Upper lobe of right lung (tissue), 1 donor: Measurements from ENCODE around the gene C12orf75. TPM values are rescaled to one million over a fixed set of nuclear protein-coding genes. Genes with fewer than 3 reads are reported as not detected.

Source experiments
- ATAC-seq: fragments of 200-7000 bp; cut with Tn5 transposase; one replicate; pipeline ENCODE4 v1.9.1; 2020; ENCODE audit warnings: mild to moderate bottlenecking, moderate library complexity
- DNase-seq: peaks from one replicate; pipeline ENCODE4 v3.0.0-alpha.2; 2020
- H3K27ac ChIP-seq: fragments of 200-600 bp; one replicate; pipeline ENCODE4 v1.8.0; 2022
- H3K27me3 ChIP-seq: fragments of 200-600 bp; one replicate; pipeline ENCODE4 v1.8.0; 2022; ENCODE audit warnings: mild to moderate bottlenecking
- H3K36me3 ChIP-seq: fragments of 200-600 bp; one replicate; pipeline ENCODE4 v1.8.0; 2022
- H3K4me1 ChIP-seq: fragments of 200-600 bp; one replicate; pipeline ENCODE4 v1.8.0; 2022
- H3K4me3 ChIP-seq: fragments of 200-600 bp; one replicate; pipeline ENCODE4 v1.8.0; 2022; ENCODE audit warnings: mild to moderate bottlenecking
- H3K9me3 ChIP-seq: fragments of 200-600 bp; one replicate; pipeline ENCODE4 v1.8.0; 2022
- intact Hi-C: fragments of 100-400 bp; cut with DNase I; formaldehyde crosslinking; loops from one replicate; pipeline ENCODE4 v1.11.0; 2022
- total RNA-seq: library from RNA; stranded (reverse); fragmentation: NEBNext Ultra II Directional; extraction: Animal tissue kit (Norgen Biotek cat#: 25700); gene quantifications from one replicate; pipeline ENCODE4 v1.2.1, GENCODE V29; 2021
- TF ChIP-seq, protein P1 (sequence below): fragments of 200-600 bp; IDR thresholded peaks from one replicate; pipeline ENCODE4 v1.8.0; 2022; ENCODE audit warnings: antibody characterized with exemption
- donor health status: DM: no; HTN: yes; CAD: no; lungs with severe emphysema.

The C12orf75 gene
- total RNA-seq, 1 donor from 2014 or later = 5.9 TPM

DNA sequence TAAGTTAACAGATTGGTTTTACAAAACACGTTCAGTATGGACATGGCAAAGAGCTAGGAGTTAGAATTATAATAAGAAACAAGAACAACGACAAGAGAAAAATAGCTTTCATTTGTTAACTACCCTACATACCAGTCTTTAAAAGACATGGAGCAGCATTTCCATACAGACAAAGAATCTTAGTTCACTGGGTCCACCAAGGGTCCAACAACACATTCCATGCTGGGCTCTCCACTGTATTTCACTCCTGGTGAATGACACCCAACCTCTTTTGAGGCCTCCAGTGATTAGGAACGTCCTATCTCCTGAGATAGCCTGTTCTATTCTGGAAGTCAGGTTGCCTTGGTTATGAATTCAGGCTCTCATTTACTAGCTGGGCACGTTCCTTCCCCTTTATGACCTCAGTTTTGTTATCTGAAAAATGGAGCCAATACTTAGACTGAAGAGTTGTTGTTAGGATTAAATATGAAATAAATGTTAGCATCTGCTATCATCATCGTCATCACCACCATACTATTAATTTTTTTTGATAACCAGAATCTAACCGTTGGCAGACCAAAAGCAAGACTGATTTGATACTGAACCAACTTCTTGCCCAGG is 37.7 kb downstream of the C12orf75 start:
- H3K36me3 ChIP-seq = no peaks in the 10 kb centered on the region
- intact Hi-C loops = no loop called here
- ATAC-seq (no peak), DNase-seq (no peak)
- H3K4me3 ChIP-seq = no peak overlapping the region
- no peak overlapping the region for H3K27ac ChIP-seq
- no peaks in the 10 kb centered on the region for H3K27me3 ChIP-seq
- H3K4me1 ChIP-seq = no peaks in the 10 kb centered on the region
- H3K9me3 ChIP-seq = no peaks in the 10 kb centered on the region
- TF ChIP-seq, protein P1, sequence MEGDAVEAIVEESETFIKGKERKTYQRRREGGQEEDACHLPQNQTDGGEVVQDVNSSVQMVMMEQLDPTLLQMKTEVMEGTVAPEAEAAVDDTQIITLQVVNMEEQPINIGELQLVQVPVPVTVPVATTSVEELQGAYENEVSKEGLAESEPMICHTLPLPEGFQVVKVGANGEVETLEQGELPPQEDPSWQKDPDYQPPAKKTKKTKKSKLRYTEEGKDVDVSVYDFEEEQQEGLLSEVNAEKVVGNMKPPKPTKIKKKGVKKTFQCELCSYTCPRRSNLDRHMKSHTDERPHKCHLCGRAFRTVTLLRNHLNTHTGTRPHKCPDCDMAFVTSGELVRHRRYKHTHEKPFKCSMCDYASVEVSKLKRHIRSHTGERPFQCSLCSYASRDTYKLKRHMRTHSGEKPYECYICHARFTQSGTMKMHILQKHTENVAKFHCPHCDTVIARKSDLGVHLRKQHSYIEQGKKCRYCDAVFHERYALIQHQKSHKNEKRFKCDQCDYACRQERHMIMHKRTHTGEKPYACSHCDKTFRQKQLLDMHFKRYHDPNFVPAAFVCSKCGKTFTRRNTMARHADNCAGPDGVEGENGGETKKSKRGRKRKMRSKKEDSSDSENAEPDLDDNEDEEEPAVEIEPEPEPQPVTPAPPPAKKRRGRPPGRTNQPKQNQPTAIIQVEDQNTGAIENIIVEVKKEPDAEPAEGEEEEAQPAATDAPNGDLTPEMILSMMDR = no peak

DNA sequence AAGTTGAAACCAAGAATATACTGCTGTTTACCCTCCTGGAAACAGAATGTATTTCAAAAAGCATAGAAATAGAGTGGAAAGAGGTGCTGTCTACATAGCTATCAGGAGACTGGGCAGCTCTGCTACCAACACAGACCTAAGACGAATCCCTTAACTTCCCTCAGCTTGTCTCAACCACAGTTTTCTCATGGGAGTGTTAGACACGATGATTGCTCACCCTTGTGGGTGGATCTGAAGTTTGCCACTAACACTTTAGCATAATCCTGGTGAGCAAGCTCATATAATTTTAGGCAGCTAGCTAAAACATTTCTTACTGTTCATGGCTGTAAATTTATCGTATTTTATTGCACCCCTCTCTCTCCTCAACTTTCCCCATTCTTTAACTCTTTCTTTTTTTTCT is 38.5 kb downstream of the C12orf75 start:
- DNase-seq (no peak), ATAC-seq (no peak)
- H3K27me3 ChIP-seq = no peaks in the 10 kb centered on the region
- H3K4me3 ChIP-seq = no peak overlapping the region
- no peak overlapping the region for H3K27ac ChIP-seq
- H3K36me3 ChIP-seq = no peaks in the 10 kb centered on the region
- intact Hi-C loops = no loop called here
- no peaks in the 10 kb centered on the region for H3K9me3 ChIP-seq
- TF ChIP-seq, protein P1 = no peak
- no peaks in the 10 kb centered on the region for H3K4me1 ChIP-seq

DNA sequence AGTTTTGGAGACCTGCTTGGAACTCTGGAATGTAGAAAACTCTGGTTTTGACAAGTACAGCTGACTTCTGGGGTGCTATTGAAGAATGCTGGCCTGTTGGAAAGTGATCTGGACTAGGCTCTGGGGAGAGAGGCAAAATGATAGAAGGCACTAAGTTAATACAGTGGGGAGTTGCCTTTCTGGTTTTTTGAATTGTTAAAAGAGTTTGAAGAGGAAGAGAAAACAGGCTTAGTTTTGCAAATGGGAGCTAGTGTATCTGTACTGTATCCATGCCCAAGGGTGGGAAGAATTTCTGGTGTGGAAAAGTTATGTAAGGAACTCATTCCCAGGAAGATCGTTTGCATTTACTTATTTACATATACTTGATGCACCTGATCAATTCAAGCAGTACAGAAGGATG is 43.8 kb downstream of the C12orf75 start:
- intact Hi-C loops = no loop called here
- H3K27ac ChIP-seq = no peak overlapping the region

DNA sequence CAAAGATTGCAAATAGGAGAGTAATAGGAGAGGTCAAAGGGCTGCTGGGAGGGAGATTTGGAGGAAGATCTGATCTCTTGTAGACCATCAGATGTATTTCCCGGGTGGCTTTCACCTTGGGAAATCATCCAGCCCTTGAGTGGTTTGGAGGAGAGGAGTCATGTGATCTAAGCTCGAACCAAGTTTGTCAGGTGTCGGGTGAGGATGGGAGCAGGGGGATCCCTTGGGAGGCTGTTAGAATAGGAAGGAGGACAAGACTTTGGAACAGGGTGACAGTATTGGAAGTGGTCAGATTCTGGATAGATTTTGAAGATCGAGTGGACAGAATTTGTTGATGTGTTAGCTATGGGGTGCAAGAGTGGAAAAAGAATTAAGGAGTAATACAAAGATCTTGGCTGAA is 46.6 kb downstream of the C12orf75 start:
- Histone ChIP-seq H3K27me3 (no peaks in the 10 kb centered on the region), H3K4me3 (no peak overlapping the region), H3K27ac (no peak overlapping the region), H3K4me1 (no peaks in the 10 kb centered on the region), H3K9me3 (no peaks in the 10 kb centered on the region), H3K36me3 (no peaks in the 10 kb centered on the region)
- ATAC-seq = no peak
- DNase-seq = no peak
- intact Hi-C loops = no loop called here
- TF ChIP-seq, protein P1 = no peak

More for the DNA sequence above, 43.8 kb downstream of the C12orf75 start:
- no peak overlapping the region for H3K4me3 ChIP-seq
- H3K4me1 ChIP-seq = no peaks in the 10 kb centered on the region
- DNase-seq (no peak), ATAC-seq (no peak)
- TF ChIP-seq, protein P1 = no peak
- no peaks in the 10 kb centered on the region for H3K27me3 ChIP-seq
- H3K36me3 ChIP-seq = no peaks in the 10 kb centered on the region
- H3K9me3 ChIP-seq = no peaks in the 10 kb centered on the region

DNA sequence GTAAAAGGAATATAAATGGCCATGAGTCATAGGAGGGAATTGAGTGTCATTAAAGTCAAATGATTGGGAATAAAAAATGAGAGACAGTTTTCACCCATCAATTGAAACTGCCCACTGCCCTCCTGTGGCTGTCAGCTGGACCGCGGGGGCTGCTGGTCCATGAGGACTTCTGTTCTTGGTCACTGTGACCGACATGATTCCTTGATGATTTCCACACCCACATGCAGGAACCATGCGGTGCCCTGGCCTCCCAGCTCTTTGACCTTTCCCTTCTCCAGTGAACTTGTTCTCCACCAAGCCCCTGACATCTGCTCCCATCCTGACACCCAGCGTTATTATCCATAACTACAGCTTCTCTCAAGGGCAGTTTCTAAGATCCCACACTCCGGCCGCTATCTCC is 48.4 kb downstream of the C12orf75 start:
- Histone ChIP-seq H3K9me3 (no peaks in the 10 kb centered on the region), H3K36me3 (no peaks in the 10 kb centered on the region), H3K27ac (no peak overlapping the region), H3K4me1 (no peaks in the 10 kb centered on the region), H3K4me3 (no peak overlapping the region), H3K27me3 (no peaks in the 10 kb centered on the region)
- TF ChIP-seq, protein P1 = no peak
- intact Hi-C loops = no loop called here
- ATAC-seq (no peak), DNase-seq (no peak)
